KG1 (cell line): ENCODE measurements around the gene DUSP2.

ENCODE experiments used
- DNase-seq: peaks from one replicate; lab custom pipeline; 2025; lab: John Stamatoyannopoulos, UW

DUSP2 gene, protein sequence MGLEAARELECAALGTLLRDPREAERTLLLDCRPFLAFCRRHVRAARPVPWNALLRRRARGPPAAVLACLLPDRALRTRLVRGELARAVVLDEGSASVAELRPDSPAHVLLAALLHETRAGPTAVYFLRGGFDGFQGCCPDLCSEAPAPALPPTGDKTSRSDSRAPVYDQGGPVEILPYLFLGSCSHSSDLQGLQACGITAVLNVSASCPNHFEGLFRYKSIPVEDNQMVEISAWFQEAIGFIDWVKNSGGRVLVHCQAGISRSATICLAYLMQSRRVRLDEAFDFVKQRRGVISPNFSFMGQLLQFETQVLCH

GRCh38 chr2:96145036-96145847, at the start of gene DUSP2:
DUSP2 (minus strand) TSS chr2:96145440; CDS start chr2:96145354, 86 bp downstream.
- DNase-seq: peak; percentile 60

- DNase-seq: no peak
These were observed 46.9 kb upstream of the DUSP2 start for GRCh38 chr2:96191937-96192670.

DNA sequence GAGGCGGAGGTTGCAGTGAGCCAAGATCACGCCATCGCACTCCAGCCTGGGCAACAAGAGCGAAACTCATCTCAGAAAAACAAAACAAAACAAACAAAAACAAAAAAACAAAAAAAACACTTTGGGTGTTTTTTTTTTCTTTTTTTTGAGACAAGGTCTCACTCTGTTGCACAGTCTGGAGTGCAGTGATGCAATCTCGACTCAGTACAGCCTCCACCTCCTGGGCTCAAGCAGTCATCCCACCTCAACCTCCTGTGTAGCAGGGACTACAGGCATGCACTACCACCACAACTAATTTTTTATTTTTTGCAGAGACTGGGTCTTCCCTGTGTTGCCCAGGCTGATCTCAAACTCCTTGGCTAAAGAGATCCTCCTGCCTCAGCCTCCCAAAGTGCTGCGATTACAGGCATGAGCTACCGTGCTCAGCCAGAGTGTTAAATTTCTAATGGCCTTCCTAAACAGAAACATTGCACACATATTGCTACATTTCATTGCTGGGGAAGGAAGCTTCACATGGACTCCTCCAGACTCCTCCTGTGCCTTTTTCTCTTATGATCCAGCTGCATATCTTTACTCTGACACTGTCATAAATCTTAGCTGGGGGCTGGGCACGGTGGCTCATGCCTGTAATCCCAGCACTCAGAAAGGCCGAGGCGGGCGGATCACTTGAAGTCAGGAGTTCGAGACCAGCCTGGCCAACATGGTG, 43.7 kb upstream of the DUSP2 start:
- DNase-seq: no peak

- DNase-seq: no peak
These were observed 41.3 kb upstream of the DUSP2 start for GRCh38 chr2:96186562-96186961.

DNA sequence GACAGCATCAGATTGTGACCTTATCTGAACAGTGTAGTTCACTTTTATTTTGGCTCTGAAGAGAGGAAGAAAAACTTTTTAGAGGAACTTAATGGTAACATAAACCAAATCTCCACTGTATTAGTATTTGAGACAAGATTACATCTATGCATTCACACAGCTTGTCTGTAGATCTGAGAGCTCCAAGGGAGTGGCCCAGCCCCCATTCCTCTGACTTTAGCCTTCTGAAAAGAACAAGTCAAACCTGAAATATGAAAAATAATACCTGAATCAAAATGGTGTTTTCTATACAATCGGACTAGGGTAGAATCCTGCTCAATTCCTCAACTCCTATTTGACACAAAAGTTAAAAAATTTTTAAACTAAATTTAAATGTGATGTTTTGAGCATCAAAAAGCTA, 40.3 kb upstream of the DUSP2 start:
- no peak for DNase-seq

- no peak for DNase-seq
These were observed 39.7 kb upstream of the DUSP2 start for GRCh38 chr2:96184989-96185388.

DNA sequence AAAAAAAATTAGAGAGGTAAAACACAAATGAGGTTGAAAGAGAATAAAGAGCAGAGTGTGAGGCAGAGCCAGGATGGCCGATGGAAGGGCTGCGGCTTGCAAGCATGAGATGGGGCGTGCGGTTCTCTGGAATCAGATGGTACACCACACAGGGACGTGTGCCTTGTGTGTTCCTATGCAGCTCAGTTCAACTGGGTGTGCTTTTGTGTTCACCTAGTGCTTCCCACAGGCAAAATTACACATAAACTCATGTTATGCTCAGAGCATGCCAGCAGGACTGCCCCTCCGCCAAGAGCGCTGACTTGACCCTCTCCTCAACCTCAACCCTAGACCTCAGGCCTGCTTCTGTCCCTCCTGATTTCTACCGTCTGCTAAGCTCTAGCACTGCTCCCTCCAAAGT, 38.9 kb upstream of the DUSP2 start:
- no peak for DNase-seq

DNA sequence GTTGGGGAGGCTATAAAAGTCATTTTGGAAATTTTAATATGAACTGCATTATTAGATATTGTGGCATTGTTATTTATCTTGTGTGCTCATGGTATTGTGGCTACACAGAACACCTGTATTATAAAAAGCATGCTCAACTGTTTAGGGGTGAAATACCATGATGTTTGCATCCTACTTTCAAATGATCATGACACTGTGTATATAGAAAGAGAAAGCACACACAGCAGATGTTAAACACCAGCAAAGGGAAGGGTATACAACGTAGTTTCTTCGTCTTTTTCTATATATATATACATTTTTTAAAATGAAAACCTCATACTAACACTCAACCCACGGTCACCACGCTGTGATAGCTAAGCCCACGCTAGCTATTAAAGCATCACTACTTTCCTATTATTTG, 36.3 kb upstream of the DUSP2 start:
- DNase-seq: no peak

GRCh38 chr2:96180521-96180920, 35.3 kb upstream of the DUSP2 start:
- no peak for DNase-seq

- no peak for DNase-seq
These were observed 34.8 kb upstream of the DUSP2 start for GRCh38 chr2:96180002-96180401.

DNA sequence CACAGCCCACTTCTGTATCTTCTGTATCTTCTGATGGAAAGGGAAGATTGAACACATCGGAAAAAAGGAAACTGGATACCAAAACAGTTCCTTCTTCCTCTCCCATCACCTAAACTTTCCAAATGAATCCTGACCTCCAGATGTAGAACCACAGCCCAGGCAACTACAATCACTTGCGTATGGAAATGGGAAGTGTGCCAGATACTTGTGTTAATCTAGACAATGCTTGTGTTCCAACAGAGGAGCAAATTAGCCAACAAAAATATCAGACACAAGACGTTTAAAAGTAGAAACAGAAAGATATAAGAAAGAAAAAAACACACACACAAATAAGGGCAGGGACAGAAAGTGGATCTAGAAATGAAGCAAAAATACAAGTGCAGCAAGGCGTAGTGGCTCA, 31.4 kb upstream of the DUSP2 start:
- no peak for DNase-seq

DNA sequence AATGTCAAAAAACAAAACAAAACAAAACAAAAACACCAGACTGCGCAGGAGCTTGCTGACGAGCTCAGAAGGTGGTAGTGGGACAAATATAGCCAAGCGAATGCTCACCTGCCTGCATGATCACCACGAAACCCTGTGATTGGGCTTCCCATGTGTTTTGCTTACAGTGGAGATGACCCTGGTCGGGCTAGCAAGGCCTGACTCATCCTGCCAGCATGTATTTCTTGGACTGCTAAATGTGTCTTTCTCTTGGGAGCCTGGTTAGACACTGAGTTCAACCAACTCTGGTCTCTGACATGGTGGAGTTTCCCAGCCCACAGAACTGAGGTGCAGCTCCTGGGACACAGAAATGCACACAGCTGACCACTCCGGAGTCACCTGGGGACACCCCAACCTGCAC, 30.7 kb upstream of the DUSP2 start:
- no peak for DNase-seq

DNA sequence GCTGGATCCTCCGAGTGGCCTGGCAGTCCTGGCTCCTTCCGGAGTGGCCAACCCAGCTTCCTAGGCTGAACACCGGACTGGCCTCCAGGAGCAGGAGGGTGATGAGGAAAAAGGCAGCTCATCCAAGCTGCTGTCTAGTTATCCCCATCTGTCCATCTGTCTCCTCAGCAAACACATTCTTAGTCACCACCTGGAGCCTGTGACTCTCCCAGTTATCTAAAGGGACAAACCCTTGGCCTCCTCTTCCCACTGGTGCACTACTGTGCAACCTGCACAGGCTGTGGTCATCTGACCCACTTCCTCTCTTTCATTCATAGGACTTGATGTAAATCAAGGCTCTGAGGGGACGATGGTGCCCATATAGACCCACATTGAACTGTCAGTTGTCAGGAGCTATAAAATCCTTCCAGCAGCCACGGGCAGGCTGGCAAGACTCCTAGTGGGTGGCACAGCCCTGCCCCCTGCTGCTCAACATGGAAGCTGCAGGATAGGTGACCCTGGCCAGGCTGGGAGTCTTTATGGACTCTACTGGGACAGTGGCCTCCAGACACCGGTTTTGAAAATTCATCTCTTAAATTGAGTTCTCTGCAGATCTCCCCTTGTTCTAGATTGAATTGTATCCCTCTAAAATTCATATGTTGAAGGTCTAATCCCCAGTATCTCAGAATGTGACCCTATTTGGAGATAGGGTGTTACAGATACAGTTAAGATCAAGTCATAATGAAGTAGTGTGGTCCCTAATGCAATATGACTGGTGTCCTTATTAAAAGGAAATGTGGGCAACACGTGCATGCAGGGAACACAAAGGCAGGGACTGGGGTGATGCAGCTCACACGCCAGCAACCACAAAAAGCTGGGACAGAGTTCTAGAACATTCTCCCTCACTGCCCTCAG, 29.3 kb upstream of the DUSP2 start:
- peak; percentile 39 for DNase-seq

DNA sequence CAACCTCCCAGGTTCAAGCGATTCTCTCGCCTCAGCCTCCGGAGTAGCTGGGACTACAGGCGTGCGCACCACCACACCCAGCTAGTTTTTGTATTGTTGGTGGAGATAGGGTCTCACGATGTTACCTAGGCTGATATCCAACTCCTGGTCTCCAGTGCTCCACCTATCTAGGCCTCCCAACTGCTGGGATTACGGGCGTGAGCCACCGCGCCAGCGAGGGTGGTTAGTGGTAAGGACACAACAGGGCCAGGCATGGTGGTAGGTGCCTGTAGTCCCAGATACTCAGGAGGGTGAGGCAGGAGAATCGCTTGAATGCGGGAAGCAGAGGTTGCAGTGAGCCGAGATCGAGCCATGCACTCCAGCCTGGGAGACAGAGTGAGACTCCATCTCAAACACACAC, 26.6 kb upstream of the DUSP2 start:
- DNase-seq: no peak

DNA sequence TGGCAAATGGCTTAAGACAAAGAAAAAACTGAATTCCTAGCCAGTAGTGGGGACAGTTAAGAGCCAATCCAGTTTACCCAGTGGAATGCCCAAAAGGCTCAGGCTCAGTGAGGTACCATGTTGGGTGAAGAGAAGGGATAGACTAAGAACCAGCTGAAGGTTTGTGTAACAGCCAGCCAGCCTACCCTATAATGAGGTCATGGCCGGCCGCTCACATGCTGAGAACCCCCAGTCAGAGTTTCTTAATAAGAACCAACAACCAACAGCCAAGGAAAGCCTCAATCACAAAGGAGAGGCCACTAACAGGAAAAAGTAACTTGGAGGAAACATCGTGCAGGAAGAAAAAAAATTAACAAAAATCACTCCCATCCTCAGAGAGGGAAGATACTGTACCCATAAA, 25.4 kb upstream of the DUSP2 start:
- DNase-seq: no peak

- DNase-seq: no peak
These were observed 24.7 kb upstream of the DUSP2 start for GRCh38 chr2:96169868-96170507.

DNA sequence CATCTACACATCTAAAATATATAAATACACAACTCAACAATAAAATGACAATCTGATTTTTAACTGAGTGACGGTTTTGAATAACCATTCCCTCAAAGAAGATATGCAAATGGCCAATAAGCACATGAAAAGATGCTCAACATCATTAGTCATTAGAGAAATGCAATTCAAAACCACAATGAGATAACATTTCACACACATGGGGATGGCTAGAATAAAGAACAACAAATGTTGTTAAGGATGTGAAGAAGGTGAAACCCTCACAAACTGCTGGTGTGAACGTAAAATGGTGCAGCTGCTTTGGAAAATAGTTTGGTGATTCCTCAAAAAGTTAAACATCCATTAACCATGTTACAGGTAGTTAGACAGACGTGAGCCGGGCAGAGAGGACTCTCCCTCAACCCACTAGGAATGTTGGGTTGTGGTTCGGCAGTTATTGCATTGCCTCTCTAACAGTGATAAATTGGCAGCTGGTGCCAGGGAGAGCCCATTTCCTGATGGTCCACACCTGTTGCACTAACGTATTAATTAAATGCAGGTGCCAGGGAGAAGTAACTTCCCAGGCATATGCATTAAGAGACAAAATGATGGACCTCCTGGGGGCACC, 22.3 kb upstream of the DUSP2 start:
- DNase-seq: no peak

- no peak for DNase-seq
These were observed 19.4 kb upstream of the DUSP2 start for GRCh38 chr2:96164459-96165184.

GRCh38 chr2:96163768-96164429, 18.7 kb upstream of the DUSP2 start:
- no peak for DNase-seq
